ENCODE results near the gene DMRTC2.
"Not testable (repeated sequence)": the region's sequence is repeated elsewhere in the genome, so short reads cannot be mapped to it uniquely, and the experiment has no call there.

Gene DMRTC2

GRCh38 chr19:41872775-41873647 lies 28.2 kb downstream of the DMRTC2 start:
- peak; percentile 45 for DNase-seq

GRCh38 chr19:41875973-41876372 lies 31.1 kb downstream of the DMRTC2 start:
- DNase-seq, result not testable (repeated sequence)

GRCh38 chr19:41876847-41877832 lies 32.3 kb downstream of the DMRTC2 start, which contains the start of gene CD79A:
CD79A (plus strand) TSS chr19:41877279; CDS start chr19:41877305, 26 bp downstream.
- no peak for DNase-seq

- no peak for DNase-seq
Observed at GRCh38 chr19:41877916-41878905, 33.4 kb downstream of the DMRTC2 start.

- no peak for DNase-seq
Observed at GRCh38 chr19:41879080-41879479, 34.2 kb downstream of the DMRTC2 start.

GRCh38 chr19:41879670-41880328 lies 35.0 kb downstream of the DMRTC2 start:
- no peak for DNase-seq

- DNase-seq, result no peak
Observed at GRCh38 chr19:41880329-41880708, 35.5 kb downstream of the DMRTC2 start.

GRCh38 chr19:41882568-41883462 lies 38.0 kb downstream of the DMRTC2 start, which contains the start of gene ARHGEF1:
ARHGEF1 (plus strand) TSS chr19:41883184; CDS start chr19:41888083, 4,899 bp downstream.
- DNase-seq, result peak; percentile 72

GRCh38 chr19:41883463-41883820 lies 38.6 kb downstream of the DMRTC2 start:
- no peak for DNase-seq

- DNase-seq, result peak; percentile 96
Observed at GRCh38 chr19:41883821-41884733, 39.2 kb downstream of the DMRTC2 start.

- no peak for DNase-seq
Observed at GRCh38 chr19:41886761-41887710, 42.2 kb downstream of the DMRTC2 start.

- no peak for DNase-seq
Observed at GRCh38 chr19:41887711-41888382, 43.0 kb downstream of the DMRTC2 start.

- DNase-seq, result no peak
Observed at GRCh38 chr19:41888926-41889325, 44.1 kb downstream of the DMRTC2 start.

- no peak for DNase-seq
Observed at GRCh38 chr19:41889896-41890295, 45.1 kb downstream of the DMRTC2 start.

GRCh38 chr19:41890936-41891335 lies 46.1 kb downstream of the DMRTC2 start:
- no peak for DNase-seq

GRCh38 chr19:41892173-41892902 lies 47.5 kb downstream of the DMRTC2 start:
- no peak for DNase-seq

GRCh38 chr19:41893899-41894298 lies 49.1 kb downstream of the DMRTC2 start:
- DNase-seq, result no peak
